Retinal pigment epithelial cell (primary cell): ENCODE measurements around the gene CREB5.
A peak's percentile ranks its signal among the peaks of the same experiment; 100 is the strongest.

ENCODE experiments used
- DNase-seq: peaks from one replicate; pipeline ENCODE4 v3.0.0-alpha.2; 2010; ENCODE audit warnings: low read depth
- H3K4me3 ChIP-seq: 2 replicates; pipeline ENCODE4 v1.5.1; 2011; ENCODE audit warnings: mild to moderate bottlenecking, low read length, control low read depth, moderate library complexity
- TF ChIP-seq, protein P1 (sequence below): conservative IDR thresholded peaks from 2 replicates; pipeline ENCODE4 v1.5.1; 2011; ENCODE audit warnings: low read depth, low read length, control low read depth, inconsistent platforms

Gene CREB5

DNA sequence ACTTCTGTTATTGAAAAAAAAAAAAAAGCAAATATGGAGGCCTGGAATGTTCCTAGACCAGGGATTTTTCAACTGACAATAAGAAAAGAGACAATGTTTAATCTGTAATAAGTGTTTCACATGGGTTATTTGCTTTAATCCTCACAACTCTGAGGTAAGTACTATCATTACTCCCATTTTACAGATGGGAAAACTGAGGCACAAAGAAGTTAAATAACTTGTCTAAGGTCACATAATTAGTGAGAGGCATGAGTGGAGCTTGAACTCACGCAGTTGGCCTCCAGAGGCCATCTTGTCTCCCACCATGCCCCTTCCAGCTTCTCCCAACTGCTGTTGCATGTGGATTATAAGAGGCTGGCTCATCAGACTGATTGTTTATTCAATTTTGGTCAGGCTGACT lies 36.6 kb upstream of the CREB5 start:
- TF ChIP-seq, protein P1, sequence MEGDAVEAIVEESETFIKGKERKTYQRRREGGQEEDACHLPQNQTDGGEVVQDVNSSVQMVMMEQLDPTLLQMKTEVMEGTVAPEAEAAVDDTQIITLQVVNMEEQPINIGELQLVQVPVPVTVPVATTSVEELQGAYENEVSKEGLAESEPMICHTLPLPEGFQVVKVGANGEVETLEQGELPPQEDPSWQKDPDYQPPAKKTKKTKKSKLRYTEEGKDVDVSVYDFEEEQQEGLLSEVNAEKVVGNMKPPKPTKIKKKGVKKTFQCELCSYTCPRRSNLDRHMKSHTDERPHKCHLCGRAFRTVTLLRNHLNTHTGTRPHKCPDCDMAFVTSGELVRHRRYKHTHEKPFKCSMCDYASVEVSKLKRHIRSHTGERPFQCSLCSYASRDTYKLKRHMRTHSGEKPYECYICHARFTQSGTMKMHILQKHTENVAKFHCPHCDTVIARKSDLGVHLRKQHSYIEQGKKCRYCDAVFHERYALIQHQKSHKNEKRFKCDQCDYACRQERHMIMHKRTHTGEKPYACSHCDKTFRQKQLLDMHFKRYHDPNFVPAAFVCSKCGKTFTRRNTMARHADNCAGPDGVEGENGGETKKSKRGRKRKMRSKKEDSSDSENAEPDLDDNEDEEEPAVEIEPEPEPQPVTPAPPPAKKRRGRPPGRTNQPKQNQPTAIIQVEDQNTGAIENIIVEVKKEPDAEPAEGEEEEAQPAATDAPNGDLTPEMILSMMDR, result no peak
- DNase-seq, result no peak
- no peak overlapping the region for H3K4me3 ChIP-seq

DNA sequence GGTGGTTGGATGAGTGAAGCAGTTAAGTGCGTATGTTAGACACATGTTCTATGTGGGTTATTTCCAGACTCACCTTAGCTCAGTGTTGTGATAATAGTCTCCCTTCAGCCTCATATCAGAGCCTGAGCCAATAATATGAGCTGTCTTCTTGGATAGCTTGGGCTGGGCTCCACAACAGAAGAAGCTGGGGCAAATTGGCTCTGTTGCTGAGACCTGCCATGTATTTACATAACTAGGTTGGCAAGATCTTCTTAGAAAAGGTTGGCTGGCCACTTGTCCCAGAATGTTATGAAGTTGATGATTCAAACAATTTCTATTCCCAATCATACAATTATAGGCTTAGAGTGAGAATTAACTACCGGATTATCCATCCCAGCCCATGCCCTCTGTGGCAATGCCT lies 35.7 kb upstream of the CREB5 start:
- H3K4me3 ChIP-seq, result no peak overlapping the region
- no peak for DNase-seq
- TF ChIP-seq, protein P1, result no peak

DNA sequence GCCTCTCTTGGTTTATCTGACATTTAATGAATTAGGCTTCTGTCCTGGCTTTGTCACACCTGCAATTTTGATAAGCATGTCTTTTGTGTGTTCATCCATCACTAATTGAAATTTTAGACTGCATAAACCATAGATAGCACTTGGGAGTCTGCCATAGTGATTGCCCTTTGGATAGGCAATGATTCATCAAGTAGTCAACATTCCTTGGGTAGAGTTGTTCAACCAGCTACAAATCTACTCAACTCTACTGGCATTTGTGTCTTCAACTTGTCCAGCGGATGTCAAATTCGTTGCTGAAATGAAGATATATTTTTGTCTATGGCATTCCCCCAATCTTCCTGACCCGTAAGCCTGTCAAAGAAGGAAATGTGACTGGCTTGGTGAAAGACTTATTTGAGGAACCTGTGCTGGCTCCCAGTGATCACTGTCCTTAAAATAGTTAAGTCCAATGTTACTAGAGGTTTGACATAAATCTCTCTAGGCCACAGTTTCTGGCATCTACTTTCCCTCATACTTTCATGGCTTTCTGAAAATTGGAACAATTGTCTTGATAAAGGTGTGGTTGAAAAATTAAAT lies 33.7 kb upstream of the CREB5 start:
- TF ChIP-seq, protein P1, result no peak
- no peak overlapping the region for H3K4me3 ChIP-seq
- no peak for DNase-seq

DNA sequence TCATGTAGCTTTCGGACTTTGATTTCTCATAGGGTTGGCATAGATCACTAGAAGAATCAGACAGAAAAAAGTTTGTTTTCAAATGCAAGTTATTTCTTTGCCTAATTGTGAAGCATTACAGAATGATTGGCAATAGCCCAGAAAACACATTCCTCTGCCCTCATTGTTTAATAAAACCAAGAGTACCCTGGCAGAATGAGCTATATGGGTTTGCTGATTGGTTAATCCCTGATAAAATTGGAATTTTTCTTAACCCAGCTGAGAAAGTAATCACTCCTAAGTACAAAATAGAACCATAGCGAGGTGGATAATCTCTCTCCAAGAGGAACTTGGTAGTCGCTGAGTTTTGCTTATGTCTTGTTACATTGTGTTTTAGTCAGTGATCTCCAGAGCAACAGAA lies 30.9 kb upstream of the CREB5 start:
- TF ChIP-seq, protein P1, result no peak
- DNase-seq, result peak; percentile 81
- no peak overlapping the region for H3K4me3 ChIP-seq

DNA sequence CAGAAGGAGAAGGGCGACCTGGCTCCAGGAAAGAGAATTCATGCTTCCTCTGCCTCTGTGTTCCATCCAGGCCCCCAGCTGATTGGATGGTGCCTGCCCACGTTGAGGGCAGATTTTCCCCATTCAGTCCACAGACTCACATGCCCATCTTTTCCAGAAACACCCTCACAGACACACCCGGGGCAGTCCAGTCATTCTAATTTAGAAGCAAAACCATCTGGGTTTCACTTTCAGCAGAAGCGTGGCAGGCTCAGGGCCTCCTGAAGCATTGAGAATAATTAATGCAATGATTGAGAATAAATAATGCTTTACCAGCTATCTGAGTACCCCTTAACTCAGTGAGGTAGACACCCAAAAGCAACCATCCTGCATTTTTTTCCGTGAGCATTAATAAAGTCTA lies 30.2 kb upstream of the CREB5 start:
- no peak overlapping the region for H3K4me3 ChIP-seq
- TF ChIP-seq, protein P1, result no peak
- no peak for DNase-seq

DNA sequence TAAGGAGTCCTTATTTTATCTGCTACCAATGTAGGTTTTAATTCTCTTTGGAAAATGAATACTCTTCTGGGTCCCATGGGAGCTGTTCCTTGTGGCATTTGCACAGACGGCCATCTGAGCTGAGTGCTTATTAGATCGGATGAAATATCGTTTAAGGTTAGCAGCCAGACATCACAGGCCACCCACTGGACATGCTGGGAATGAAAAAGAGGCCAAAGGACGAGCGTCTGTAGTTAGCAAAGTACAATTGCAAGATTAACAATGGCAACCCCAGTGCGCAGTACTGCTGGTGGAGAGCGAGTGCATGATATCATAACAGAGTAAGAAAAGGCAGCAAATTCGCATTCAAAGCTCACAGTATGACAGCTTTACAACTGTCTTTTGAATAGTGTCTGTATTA lies 28.3 kb upstream of the CREB5 start:
- TF ChIP-seq, protein P1, result no peak
- H3K4me3 ChIP-seq, result no peak overlapping the region
- DNase-seq, result no peak

DNA sequence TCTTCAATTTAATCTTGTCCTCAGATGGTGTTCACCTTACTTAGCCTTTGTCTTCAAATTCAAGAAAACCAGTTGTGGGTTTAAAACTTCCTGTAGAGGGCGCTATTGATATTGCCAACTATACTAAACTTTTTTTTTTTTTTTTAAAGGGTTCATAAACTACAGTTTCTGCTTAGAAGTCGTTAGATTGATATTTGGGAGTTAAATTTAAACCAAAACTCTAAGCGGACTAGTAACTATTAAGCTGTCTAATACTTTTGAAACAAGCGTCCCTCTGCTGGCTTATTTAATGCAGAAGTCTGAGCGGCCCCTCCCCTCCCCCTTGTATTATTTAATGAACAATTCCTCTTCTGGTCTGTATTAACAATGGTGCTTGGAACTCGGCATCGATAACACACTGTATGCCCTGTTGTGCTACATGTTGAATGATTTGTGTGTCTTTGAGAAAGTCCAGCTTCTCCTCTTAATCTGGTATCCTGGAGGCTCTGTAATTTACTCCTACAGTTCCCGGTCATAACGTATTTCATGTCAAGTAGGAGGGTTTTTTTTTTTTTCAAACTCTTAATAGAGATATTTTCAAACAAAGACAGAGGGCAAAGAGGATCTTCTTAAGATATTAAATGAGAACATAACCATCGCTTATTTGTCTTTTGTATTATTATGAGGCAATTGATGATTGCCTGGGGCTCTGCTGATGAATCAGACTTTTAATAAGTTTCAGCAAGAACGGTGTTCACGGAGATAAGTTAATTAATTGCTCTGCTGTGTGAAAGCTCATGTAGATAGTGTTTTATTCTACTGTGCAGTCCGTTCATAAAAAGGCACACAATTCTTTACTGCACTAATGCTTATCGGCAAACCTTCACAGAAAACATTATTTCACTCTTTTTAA lies 22.6 kb upstream of the CREB5 start:
- DNase-seq, result no peak
- H3K4me3 ChIP-seq, result peak overlapping the region; percentile 43
- TF ChIP-seq, protein P1, result peak; percentile 61
